Measurements from ENCODE around the gene NDRG2.

The NDRG2 gene

DNA sequence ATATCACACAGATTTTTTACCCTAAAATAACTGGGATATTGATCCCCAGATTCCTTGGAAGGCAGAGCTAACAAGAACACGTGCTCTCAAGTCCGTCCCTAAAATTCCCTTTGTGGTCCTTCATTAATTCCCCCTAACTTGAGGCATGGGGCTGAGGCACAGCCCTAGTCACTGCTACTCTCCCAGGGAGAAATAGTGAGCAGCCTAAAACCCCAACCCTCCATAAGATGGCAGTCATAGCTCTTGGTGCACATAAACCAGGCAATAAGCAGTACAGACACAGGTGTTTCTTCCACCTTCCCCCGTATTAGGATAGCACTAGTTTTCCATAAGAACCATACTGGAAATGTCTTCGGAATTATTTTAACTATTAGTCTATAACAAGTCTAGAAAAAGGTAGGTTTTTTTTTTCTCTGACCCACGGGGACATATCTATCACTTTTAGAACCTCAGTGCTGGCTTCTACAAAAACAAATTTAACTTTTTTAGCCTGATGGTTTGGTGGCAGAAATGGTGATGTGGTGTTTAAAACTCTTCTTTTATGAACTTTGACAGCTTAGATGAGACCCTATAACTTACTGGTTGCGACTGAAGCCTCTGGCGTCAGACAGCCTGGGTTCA, 42.1 kb upstream of the NDRG2 start:
- Histone ChIP-seq H3K4me3 (ENCODE audit: low read length) (no peak overlapping the region), H3K4me1 (ENCODE audit: insufficient read depth, low read length) (peaks cover 11% of the 10 kb centered on the region; the same call in 1 of the 2 replicates), H3K27ac (ENCODE audit: low read length) (no peak overlapping the region), H3K9ac (ENCODE audit: low read depth, low read length) (no peak overlapping the region), H3K9me3 (ENCODE audit: insufficient read depth, low read depth, low read length) (no peaks in the 10 kb centered on the region), H3K36me3 (ENCODE audit: insufficient read depth, low read depth, low read length) (no peaks in the 10 kb centered on the region), H3K27me3 (ENCODE audit: insufficient read depth, low read length) (peaks cover 21% of the 10 kb centered on the region)

DNA sequence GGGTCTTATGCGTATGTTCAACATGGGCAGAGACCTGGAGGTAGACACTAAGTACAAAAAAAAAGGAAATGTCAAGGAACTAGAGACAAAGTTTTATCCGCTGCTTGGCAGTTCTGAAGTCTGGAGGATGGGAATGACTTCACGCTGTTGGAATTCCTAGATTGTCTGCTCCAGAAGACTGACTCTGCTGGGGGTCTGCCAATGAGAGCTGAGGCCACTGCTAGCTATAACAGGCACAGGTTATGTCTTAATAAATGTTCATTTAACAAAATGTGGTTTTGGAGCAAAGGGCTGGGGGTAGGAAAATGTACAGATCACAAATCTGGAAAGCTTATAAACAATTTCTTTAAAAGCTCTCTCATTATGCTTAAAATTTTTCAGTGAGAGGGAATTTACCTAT, 38.6 kb upstream of the NDRG2 start:
- peaks cover 11% of the 10 kb centered on the region; the same call in 1 of the 2 replicates for H3K4me1 ChIP-seq (ENCODE audit: insufficient read depth, low read length)
- H3K36me3 ChIP-seq (ENCODE audit: insufficient read depth, low read depth, low read length) = no peaks in the 10 kb centered on the region
- H3K27me3 ChIP-seq (ENCODE audit: insufficient read depth, low read length) = peaks cover 12% of the 10 kb centered on the region
- H3K9ac ChIP-seq (ENCODE audit: low read depth, low read length) = no peak overlapping the region
- H3K9me3 ChIP-seq (ENCODE audit: insufficient read depth, low read depth, low read length) = no peaks in the 10 kb centered on the region
- no peak overlapping the region for H3K27ac ChIP-seq (ENCODE audit: low read length)
- H3K4me3 ChIP-seq (ENCODE audit: low read length) = no peak overlapping the region

DNA sequence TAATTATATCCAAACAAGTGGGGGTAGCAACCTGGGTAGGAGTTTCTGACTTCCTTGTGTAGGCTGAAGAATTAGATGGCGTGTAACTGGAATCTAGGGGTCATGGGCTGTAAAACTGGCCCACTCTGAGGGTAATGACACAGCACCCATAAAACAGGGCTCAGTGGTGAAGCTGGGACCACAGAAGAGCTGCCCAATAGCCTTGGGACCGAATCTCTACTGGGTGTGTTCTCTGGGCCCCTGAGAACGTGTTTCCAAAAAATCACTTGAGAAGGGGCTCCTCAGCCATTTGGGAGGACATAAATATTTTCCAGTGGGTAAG, 36.4 kb upstream of the NDRG2 start:
- Histone ChIP-seq H3K27me3 (ENCODE audit: insufficient read depth, low read length) (no peaks in the 10 kb centered on the region), H3K27ac (ENCODE audit: low read length) (no peak overlapping the region), H3K4me3 (ENCODE audit: low read length) (no peak overlapping the region), H3K36me3 (ENCODE audit: insufficient read depth, low read depth, low read length) (no peaks in the 10 kb centered on the region), H3K9ac (ENCODE audit: low read depth, low read length) (no peak overlapping the region), H3K4me1 (ENCODE audit: insufficient read depth, low read length) (peaks cover 8% of the 10 kb centered on the region; the same call in 1 of the 2 replicates), H3K9me3 (ENCODE audit: insufficient read depth, low read depth, low read length) (no peaks in the 10 kb centered on the region)

DNA sequence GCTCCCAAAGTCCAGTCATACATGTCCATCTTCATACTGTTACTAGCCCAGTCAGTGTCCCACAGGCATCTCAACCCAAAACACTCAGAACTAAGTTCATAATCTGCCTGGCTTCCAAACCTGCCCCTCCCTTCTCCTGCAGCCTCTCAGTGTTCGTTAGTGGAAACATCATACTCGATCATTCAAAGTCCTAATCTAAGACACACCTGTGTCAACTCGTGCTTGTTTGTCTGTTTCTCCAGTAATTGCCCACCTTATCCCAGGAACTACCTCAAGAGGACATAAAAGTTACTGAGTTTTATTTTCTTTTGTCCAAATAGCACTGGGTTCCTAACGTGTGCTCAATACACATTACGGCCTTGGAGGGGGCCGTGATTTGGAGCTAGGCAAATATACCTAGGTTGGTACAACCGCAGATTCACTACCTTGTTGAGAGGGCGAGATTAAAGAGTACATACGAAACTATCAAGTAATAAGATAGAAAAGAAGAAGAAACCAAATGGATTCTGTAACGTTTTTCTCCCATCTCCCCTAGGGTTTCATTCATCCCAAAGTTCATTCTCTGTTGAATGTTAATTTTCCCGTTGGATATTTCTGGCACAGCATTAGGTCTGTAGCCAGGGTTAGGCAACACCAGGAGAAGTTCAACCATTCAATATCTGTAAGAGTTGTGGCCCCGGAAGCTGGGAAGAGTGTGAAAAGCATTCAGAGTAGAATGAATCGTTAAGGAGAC, 35.9 kb upstream of the NDRG2 start:
- Histone ChIP-seq H3K27ac (ENCODE audit: low read length) (no peak overlapping the region), H3K9me3 (ENCODE audit: insufficient read depth, low read depth, low read length) (no peaks in the 10 kb centered on the region), H3K4me1 (ENCODE audit: insufficient read depth, low read length) (peaks cover 8% of the 10 kb centered on the region; the same call in 1 of the 2 replicates), H3K27me3 (ENCODE audit: insufficient read depth, low read length) (no peaks in the 10 kb centered on the region), H3K4me3 (ENCODE audit: low read length) (no peak overlapping the region), H3K36me3 (ENCODE audit: insufficient read depth, low read depth, low read length) (no peaks in the 10 kb centered on the region), H3K9ac (ENCODE audit: low read depth, low read length) (no peak overlapping the region)

DNA sequence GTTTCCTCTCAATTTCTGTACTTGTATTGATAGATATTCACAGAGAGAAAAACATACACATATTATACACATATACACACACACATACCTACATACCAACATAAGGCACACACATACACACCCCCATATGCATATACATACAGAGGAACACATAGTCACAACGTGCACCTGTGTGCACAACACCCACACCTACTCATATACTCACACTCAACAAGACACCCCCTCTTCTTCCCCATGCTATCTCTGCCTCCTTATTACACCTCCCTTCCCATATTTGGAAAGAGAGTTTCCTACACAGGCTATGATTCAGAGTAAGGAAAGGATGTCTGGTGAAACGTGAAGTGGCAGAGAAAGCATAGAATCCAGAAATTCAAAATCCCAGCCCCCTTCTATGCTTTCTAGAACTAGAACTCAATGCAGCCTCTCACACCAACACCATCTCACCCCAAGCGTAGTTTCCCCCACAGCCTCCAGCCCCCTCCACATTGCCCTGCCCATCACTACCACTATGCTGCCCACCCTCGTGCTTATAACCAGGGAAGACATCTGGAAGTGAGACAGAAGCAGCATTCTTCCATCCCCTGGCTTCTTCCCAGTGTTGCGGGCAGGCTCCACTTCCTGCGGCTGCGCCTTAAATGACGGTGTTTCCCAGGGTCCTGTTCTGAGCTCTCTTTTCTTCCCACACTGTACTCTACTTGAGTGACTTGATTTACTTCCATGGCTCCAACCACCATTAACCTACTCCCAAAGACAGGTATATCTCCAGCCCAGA, 35.2 kb upstream of the NDRG2 start:
- Histone ChIP-seq H3K9me3 (ENCODE audit: insufficient read depth, low read depth, low read length) (no peaks in the 10 kb centered on the region), H3K4me1 (ENCODE audit: insufficient read depth, low read length) (peaks cover 8% of the 10 kb centered on the region; the same call in 1 of the 2 replicates), H3K9ac (ENCODE audit: low read depth, low read length) (no peak overlapping the region), H3K36me3 (ENCODE audit: insufficient read depth, low read depth, low read length) (no peaks in the 10 kb centered on the region), H3K4me3 (ENCODE audit: low read length) (no peak overlapping the region), H3K27ac (ENCODE audit: low read length) (no peak overlapping the region), H3K27me3 (ENCODE audit: insufficient read depth, low read length) (no peaks in the 10 kb centered on the region)

DNA sequence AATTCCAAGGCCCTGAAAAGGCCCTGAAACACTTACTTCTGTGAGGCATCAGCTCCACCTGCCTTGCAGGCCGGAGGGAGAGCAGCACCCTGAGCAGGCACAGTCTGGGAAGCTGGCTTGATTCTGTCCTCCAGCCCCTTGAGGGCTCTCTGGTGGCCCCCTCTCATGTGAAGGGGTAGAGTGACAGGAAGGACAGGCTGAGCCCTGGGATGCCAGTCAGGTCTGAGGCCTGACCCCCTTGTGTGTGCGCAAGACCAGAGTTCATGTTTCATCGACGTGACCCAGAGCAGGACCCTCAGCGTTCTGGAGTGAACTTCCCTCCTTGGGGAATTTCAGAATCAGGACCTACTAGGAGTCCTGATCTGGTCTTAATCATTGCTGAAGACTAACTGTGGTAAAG, 34.0 kb upstream of the NDRG2 start:
- Histone ChIP-seq H3K9ac (ENCODE audit: low read depth, low read length) (no peak overlapping the region), H3K36me3 (ENCODE audit: insufficient read depth, low read depth, low read length) (no peaks in the 10 kb centered on the region), H3K4me3 (ENCODE audit: low read length) (no peak overlapping the region), H3K9me3 (ENCODE audit: insufficient read depth, low read depth, low read length) (no peaks in the 10 kb centered on the region), H3K4me1 (ENCODE audit: insufficient read depth, low read length) (peaks cover 7% of the 10 kb centered on the region; the same call in 1 of the 2 replicates), H3K27me3 (ENCODE audit: insufficient read depth, low read length) (no peaks in the 10 kb centered on the region), H3K27ac (ENCODE audit: low read length) (no peak overlapping the region)

DNA sequence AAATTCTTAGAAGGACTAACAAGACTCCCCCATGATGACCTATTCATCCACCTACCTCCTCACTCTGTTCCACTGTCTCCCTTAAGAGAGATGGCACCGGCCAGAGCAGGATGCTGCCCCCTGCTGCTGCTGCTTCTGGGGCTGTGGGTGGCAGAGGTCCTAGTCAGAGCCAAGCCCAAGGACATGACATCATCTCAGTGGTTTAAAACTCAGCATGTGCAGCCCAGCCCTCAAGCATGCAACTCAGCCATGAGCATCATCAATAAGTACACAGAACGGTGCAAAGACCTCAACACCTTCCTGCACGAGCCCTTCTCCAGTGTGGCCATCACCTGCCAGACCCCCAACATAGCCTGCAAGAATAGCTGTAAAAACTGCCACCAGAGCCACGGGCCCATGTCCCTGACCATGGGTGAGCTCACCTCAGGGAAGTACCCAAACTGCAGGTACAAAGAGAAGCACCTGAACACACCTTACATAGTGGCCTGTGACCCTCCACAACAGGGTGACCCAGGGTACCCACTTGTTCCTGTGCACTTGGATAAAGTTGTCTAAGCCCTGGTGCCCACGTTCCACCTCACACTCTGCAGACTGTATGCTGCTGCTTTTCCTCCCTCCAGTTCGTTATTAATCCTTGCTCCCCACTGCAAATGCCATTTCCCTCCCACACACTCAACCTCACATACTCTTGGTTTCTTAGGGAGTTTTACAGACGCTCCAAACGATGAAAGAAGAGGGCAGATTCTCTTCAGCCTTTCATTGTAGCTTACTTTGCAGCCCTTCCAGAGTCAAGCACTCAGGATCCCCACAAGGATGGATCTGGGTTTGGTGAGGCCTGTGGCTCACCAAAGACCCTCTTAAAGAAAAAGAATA, 33.2 kb upstream of the NDRG2 start, which contains the start of gene RNASE8:
TSS of gene RNASE8 (plus strand) at position 20 of the 873 bp plus-strand sequence. CDS start at position 91, 71 bp downstream.
- Histone ChIP-seq H3K4me3 (ENCODE audit: low read length) (no peak within 1 kb of the TSS), H3K27ac (ENCODE audit: low read length) (no peak within 1 kb of the TSS)

DNA sequence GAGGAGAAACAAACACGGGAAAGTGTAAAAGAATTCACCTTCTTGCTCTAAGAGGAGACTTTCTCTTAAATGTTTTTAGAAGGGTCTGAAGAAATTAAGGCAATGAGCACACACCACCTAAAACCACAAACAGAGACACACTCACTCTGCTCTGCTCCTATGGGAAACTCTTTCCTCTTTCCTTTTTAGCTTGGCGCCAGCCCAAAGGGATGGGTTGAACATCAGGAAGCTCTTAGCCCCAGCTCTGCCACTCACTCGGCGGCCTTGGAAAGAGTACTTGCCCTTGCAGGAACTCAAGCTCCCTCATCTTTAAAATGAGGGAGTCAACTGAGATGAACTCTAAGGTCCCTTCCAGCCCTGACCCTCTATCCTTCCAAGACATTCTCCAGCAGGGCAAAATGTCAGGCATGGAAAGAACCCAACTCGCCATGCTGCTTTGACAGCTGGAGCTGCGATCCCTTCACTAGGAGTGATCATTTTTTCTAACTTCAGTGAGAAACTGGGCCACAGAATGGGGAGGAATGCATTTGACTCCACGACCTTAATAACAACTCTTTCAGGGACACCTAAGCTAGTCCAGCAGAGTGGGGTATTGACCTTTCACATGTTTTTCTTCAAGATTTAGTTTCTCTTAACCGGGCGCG, 31.8 kb upstream of the NDRG2 start:
- no peak overlapping the region for H3K4me3 ChIP-seq (ENCODE audit: low read length)
- H3K9ac ChIP-seq (ENCODE audit: low read depth, low read length) = no peak overlapping the region
- H3K27me3 ChIP-seq (ENCODE audit: insufficient read depth, low read length) = no peaks in the 10 kb centered on the region
- H3K9me3 ChIP-seq (ENCODE audit: insufficient read depth, low read depth, low read length) = no peaks in the 10 kb centered on the region
- no peak overlapping the region for H3K27ac ChIP-seq (ENCODE audit: low read length)
- H3K36me3 ChIP-seq (ENCODE audit: insufficient read depth, low read depth, low read length) = no peaks in the 10 kb centered on the region
- no peaks in the 10 kb centered on the region for H3K4me1 ChIP-seq (ENCODE audit: insufficient read depth, low read length)

More for the DNA sequence above, 33.2 kb upstream of the NDRG2 start, which contains the start of gene RNASE8:
- H3K36me3 ChIP-seq (ENCODE audit: insufficient read depth, low read depth, low read length) = no peaks in the 10 kb centered on the region
- H3K4me1 ChIP-seq (ENCODE audit: insufficient read depth, low read length) = no peaks in the 10 kb centered on the region
- H3K9ac ChIP-seq (ENCODE audit: low read depth, low read length) = no peak within 1 kb of the TSS
- H3K9me3 ChIP-seq (ENCODE audit: insufficient read depth, low read depth, low read length) = no peaks in the 10 kb centered on the region
- H3K27me3 ChIP-seq (ENCODE audit: insufficient read depth, low read length) = no peaks in the 10 kb centered on the region

DNA sequence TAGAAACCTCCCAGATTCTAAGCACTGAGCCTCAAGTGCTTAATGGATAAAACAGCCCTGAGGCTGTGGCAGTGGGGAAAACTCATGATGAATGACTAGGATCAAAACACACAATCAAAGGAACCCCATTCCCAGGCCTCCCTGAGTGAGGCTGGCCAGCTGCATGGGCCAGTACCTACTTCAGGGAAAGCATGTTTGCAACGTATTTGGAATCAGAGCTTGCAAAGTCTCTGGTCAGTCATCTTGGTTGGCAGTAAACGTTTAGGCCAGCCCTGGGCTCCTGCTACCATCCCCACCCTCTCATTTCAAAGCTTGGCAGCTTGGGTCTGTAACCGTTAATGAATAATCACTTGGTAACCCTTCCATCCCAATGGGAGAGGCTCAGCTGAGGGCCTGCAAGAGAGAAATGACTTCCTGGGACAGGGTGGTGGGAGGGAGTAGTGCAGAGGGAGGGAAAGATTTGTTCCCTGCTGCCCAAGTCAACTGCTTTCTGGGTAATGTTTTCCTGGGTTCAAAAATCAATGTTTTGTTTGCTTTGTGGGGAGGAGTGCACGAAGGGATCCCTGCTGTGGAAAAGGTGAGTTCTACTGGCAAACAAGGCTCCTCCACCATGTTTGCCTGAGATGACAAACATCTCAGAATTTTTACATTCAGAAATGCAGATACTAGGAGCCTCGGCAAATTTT, 30.7 kb upstream of the NDRG2 start:
- H3K4me1 ChIP-seq (ENCODE audit: insufficient read depth, low read length) = no peaks in the 10 kb centered on the region
- H3K36me3 ChIP-seq (ENCODE audit: insufficient read depth, low read depth, low read length) = no peaks in the 10 kb centered on the region
- no peak overlapping the region for H3K27ac ChIP-seq (ENCODE audit: low read length)
- no peak overlapping the region for H3K4me3 ChIP-seq (ENCODE audit: low read length)
- H3K9ac ChIP-seq (ENCODE audit: low read depth, low read length) = no peak overlapping the region
- H3K9me3 ChIP-seq (ENCODE audit: insufficient read depth, low read depth, low read length) = no peaks in the 10 kb centered on the region
- no peaks in the 10 kb centered on the region for H3K27me3 ChIP-seq (ENCODE audit: insufficient read depth, low read length)

DNA sequence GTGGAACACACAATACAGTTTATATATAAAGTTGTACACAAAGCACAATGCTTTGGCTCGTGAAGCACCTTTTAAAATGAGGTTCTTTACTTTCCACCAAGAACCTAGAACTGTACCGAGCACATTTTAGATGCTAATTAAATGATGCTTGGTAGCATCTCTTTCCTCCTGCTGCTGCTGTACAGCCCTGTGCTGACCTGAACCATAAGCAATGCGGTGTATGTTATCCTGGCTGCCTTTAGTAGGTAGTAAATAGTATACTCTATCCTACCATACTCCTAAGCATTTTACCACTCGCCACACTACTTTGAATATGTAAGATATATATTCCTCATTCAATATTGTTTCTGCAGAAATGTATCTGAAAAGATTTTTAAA, 29.9 kb upstream of the NDRG2 start:
- no peak overlapping the region for H3K4me3 ChIP-seq (ENCODE audit: low read length)
- H3K27me3 ChIP-seq (ENCODE audit: insufficient read depth, low read length) = no peaks in the 10 kb centered on the region
- no peaks in the 10 kb centered on the region for H3K9me3 ChIP-seq (ENCODE audit: insufficient read depth, low read depth, low read length)
- H3K9ac ChIP-seq (ENCODE audit: low read depth, low read length) = no peak overlapping the region
- no peak overlapping the region for H3K27ac ChIP-seq (ENCODE audit: low read length)
- no peaks in the 10 kb centered on the region for H3K36me3 ChIP-seq (ENCODE audit: insufficient read depth, low read depth, low read length)
- H3K4me1 ChIP-seq (ENCODE audit: insufficient read depth, low read length) = no peaks in the 10 kb centered on the region
